ENCODE data around the gene CTNND1.
A peak's percentile ranks its signal among the peaks of the same experiment; 100 is the strongest.

The CTNND1 gene

DNA sequence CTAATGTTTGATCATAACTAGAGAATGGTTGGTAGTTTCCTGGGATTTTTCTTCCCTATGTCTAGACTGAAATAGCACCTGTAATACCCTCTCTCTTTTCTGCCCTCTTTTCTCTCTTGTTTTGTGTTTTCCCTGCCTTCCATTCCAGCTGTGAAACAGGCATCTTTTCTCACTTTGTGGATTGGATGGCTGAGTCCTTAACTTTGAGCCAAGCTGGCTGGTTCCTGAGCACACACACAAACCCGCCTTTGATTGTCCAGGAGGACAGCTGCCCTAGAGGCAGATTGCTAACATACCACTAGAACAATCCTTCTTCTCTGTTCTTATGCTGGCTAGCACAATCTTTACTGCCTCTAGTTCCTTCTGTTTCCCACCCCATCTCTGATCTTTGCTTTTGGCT is 17.7 kb downstream of the CTNND1 start:
- DNase-seq (ENCODE audit: low read depth): no peak
- no peak overlapping the region for H3K4me3 ChIP-seq (ENCODE audit: low read depth, low read length)

DNA sequence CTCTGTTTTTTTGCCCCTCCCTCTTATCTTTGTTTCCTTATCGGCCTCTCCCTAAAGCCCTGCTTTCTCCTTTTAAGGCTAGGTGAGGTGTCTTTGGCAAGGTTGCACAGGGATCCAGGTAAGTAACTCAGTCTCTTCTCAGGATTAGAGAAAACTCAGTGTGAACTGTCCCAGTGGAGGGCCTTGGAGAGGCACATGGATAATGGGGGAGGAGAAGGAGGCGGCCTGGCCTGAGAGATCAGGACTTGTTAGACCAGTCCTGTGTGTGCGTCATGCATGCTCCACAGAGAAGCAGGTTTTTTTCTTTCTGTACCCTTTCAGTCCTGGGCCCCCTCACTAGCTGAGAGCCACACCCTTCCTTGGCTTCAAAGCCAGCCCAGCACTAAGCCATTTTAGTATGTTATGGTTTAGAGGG is 19.9 kb downstream of the CTNND1 start:
- H3K4me3 ChIP-seq (ENCODE audit: low read depth, low read length): peak overlapping the region; percentile 7; the same call in 1 of the 2 replicates
- TF ChIP-seq, protein P1, sequence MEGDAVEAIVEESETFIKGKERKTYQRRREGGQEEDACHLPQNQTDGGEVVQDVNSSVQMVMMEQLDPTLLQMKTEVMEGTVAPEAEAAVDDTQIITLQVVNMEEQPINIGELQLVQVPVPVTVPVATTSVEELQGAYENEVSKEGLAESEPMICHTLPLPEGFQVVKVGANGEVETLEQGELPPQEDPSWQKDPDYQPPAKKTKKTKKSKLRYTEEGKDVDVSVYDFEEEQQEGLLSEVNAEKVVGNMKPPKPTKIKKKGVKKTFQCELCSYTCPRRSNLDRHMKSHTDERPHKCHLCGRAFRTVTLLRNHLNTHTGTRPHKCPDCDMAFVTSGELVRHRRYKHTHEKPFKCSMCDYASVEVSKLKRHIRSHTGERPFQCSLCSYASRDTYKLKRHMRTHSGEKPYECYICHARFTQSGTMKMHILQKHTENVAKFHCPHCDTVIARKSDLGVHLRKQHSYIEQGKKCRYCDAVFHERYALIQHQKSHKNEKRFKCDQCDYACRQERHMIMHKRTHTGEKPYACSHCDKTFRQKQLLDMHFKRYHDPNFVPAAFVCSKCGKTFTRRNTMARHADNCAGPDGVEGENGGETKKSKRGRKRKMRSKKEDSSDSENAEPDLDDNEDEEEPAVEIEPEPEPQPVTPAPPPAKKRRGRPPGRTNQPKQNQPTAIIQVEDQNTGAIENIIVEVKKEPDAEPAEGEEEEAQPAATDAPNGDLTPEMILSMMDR (IDR thresholded peaks at IDR 0.05; ENCODE audit: control insufficient read depth, extremely low read depth, insufficient read depth): no peak
- peak; percentile 91 for DNase-seq (ENCODE audit: low read depth)

More for the DNA sequence above, 17.7 kb downstream of the CTNND1 start:
- TF ChIP-seq, protein P1 (IDR thresholded peaks at IDR 0.05; ENCODE audit: control insufficient read depth, extremely low read depth, insufficient read depth): no peak

DNA sequence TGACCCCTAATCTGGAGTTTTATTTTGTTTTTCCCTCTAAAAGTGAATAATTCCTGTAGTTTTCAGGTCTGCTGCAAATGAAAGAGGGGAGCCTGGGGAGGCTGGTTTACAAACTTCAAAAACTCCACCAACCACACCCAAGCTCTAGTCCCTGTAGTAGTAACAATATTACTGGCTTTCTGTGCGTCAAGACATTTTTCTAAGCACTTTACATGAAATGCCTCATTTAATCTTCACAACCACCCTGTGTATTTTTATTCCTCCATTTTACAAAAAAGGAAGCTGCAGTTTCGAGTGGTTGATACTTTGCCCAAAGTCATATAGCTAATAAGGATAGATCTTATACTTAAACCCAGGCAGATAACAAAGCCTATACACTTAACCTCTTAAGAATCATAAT is 23.5 kb downstream of the CTNND1 start:
- no peak for DNase-seq (ENCODE audit: low read depth)
- no peak overlapping the region for H3K4me3 ChIP-seq (ENCODE audit: low read depth, low read length)
- TF ChIP-seq, protein P1 (IDR thresholded peaks at IDR 0.05; ENCODE audit: control insufficient read depth, extremely low read depth, insufficient read depth): no peak

DNA sequence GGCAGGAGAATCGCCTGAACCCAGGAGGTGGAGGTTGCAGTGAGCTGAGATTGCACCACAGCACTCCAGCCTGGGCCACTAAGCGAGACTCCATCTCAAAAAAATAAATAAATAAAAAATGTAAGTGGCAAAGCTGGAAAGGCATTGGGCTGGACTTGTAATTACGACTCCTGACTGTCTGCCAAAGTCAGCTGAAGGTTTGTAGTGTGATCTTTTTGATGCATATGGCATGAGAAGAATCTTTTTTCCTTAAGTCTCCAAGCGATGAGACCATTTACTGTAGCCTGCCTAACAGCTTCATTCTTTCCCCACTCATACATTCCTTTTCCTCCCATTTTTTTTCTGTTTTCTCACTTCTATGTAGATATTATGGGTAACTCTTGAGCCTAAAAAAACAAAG is 24.8 kb downstream of the CTNND1 start:
- peak; percentile 61 for DNase-seq (ENCODE audit: low read depth)
- H3K4me3 ChIP-seq (ENCODE audit: low read depth, low read length): no peak overlapping the region
- TF ChIP-seq, protein P1 (IDR thresholded peaks at IDR 0.05; ENCODE audit: control insufficient read depth, extremely low read depth, insufficient read depth): no peak

DNA sequence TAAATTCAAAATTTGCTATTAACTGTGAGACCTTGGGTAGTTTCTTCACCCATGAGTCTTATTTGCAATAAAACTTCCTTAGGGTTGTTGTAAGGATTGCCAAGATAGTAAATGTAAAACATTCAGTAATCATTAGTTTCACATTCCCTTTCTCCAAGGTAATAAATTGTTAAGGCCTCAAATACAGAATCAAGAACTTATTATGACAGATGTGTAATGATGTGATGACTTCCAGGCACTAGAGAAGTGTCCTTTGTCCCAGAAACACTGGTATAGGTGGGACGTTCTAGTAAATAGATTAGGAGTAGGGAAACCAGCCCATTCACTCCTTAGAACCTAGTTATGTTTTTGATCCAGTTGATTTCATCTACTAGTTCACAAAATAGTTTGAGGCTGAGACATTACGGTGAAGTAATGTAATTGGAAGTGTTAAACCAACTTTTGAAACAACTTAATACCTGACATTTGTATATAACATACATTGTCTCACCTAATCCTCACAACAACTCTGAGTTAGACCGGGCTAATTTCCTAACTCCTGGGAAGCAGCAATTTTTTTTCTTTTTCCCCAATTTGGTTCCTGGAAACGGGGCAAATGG is 25.5 kb downstream of the CTNND1 start:
- TF ChIP-seq, protein P1 (IDR thresholded peaks at IDR 0.05; ENCODE audit: control insufficient read depth, extremely low read depth, insufficient read depth): no peak
- H3K4me3 ChIP-seq (ENCODE audit: low read depth, low read length): no peak overlapping the region

DNA sequence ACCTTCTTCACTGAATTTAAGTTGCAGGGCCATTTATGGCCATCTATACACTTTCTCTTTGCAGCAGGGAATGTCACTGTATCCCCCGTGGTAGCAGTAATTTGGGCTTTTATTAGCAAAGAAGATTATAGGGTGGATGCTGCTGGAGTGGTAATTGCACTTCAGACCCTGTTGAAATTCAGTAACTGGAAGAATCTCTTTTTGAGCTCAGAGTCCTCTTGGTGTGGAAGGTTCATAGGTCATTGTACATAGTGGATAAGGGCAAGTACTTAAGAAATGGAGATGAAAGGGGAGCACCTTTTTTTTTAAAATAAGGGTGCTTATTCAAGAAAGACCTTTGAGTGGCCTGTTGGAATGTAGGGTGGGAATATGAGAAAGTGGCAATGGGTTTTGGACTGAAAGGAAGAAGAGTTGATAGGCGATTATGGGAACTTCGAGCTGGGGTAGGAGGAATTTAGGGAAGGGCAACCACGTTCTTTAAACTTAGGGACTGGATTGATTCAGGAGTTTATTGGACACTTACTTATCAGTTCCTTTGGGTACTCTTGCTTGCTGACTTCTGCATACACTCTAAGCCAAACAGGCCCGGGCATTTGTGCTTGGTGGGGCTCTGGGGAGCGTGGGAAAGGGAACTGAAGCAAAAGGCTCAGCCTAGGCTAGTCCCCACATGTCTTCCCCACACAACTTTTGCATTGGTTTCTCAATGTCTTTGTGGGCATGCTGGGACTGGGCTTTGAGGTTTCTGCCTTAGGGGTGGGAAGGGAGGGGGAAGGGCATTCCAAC is 26.5 kb downstream of the CTNND1 start:
- no peak overlapping the region for H3K4me3 ChIP-seq (ENCODE audit: low read depth, low read length)
- TF ChIP-seq, protein P1 (IDR thresholded peaks at IDR 0.05; ENCODE audit: control insufficient read depth, extremely low read depth, insufficient read depth): no peak
- no peak for DNase-seq (ENCODE audit: low read depth)

More for the DNA sequence above, 25.5 kb downstream of the CTNND1 start:
- no peak for DNase-seq (ENCODE audit: low read depth)

Data from LNCaP clone FGC (cell line).